ENCODE data around the gene CLDND1.

- TF ChIP-seq CTCF (IDR thresholded peaks at IDR 0.05), result no peak
- no peak for TF ChIP-seq POLR2A (IDR thresholded peaks at IDR 0.05)
- no peak for TF ChIP-seq EP300 (IDR thresholded peaks at IDR 0.05; ENCODE audit: low read depth)
Observed at GRCh38 chr3:98531622-98532274, 9.0 kb upstream of the CLDND1 start, which contains the start of gene GPR15.

Data from transverse colon (tissue), 3 donors.